Measurements from ENCODE around the gene AVPI1. TPM values are rescaled to one million over a fixed set of nuclear protein-coding genes. Genes with fewer than 3 reads are reported as not detected.

Gene AVPI1
- total and polyA plus RNA-seq, 10 of the 15 experiments (the other 5 are each of a cell fraction or from before 2014, with no cell fraction given) = 0.08 to 1.4 (median 0.84) TPM

DNA sequence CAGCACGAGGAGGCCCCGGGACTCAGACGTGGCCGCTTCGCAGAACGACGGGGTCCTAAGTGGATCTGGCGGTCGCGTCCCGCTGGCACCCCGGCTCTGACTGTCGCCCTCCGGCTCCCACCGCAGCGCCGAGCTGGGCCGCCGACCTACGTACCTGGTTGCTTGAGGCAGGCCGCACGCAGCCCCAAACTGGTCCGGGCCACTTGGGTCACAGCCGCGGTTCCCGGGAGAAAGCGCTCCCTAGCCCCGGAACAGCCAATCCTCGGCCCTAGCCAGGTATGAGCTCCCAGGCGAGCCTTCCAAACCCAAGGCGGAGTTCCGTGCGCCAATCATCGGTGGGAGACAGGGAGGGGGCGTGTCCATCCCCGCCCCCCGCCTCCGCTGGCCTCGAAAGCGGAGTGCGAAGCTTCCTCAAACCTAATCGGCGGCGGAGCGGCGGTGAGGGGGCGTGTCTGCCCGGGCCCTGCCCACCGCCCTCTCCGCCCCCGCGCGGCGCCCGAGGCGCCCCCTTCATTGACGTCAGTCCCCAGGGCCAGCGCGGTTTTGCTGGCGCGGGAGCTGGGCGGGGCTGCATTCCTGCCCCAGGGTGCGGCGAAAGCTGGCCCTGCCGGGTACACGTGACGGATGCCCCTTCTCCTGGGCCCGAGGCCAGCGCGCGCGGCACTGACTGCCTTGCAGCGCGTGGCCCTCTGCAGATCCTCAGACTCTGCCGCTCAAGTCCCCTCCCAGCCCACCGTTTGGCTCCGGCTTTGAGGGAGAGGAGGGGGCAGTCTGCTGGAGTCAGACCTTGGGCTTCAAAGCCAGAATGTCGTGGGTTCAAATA, at the start of gene AVPI1 (continued):
- TF ChIP-seq, protein P1, sequence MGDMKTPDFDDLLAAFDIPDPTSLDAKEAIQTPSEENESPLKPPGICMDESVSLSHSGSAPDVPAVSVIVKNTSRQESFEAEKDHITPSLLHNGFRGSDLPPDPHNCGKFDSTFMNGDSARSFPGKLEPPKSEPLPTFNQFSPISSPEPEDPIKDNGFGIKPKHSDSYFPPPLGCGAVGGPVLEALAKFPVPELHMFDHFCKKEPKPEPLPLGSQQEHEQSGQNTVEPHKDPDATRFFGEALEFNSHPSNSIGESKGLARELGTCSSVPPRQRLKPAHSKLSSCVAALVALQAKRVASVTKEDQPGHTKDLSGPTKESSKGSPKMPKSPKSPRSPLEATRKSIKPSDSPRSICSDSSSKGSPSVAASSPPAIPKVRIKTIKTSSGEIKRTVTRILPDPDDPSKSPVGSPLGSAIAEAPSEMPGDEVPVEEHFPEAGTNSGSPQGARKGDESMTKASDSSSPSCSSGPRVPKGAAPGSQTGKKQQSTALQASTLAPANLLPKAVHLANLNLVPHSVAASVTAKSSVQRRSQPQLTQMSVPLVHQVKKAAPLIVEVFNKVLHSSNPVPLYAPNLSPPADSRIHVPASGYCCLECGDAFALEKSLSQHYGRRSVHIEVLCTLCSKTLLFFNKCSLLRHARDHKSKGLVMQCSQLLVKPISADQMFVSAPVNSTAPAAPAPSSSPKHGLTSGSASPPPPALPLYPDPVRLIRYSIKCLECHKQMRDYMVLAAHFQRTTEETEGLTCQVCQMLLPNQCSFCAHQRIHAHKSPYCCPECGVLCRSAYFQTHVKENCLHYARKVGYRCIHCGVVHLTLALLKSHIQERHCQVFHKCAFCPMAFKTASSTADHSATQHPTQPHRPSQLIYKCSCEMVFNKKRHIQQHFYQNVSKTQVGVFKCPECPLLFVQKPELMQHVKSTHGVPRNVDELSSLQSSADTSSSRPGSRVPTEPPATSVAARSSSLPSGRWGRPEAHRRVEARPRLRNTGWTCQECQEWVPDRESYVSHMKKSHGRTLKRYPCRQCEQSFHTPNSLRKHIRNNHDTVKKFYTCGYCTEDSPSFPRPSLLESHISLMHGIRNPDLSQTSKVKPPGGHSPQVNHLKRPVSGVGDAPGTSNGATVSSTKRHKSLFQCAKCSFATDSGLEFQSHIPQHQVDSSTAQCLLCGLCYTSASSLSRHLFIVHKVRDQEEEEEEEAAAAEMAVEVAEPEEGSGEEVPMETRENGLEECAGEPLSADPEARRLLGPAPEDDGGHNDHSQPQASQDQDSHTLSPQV (IDR thresholded peaks at IDR 0.05) = no peak
- TF ChIP-seq ZNF274 (IDR thresholded peaks at IDR 0.05; ENCODE audit: insufficient read depth, insufficient read length) (no peak), EP300 (IDR thresholded peaks at IDR 0.05; ENCODE audit: borderline replicate concordance in 1 of 2, control insufficient read depth in 1 of 2, low read depth in 2 of 2, low read length in 2 of 2) (peak in 1 of 2 experiments; percentile 48; a peak in 3 of 4 replicates), JUND (IDR thresholded peaks at IDR 0.05; ENCODE audit: low read depth, low read length) (no peak), RAD21 (IDR thresholded peaks at IDR 0.05; ENCODE audit: insufficient read depth, low read depth, low read length) (no peak), BCL11A (IDR thresholded peaks at IDR 0.05; ENCODE audit: low read depth, low read length) (no peak), ZSCAN29 (IDR thresholded peaks at IDR 0.05) (no peak), SMC3 (IDR thresholded peaks at IDR 0.05; ENCODE audit: borderline replicate concordance, low read length) (no peak), STAT1 (conservative IDR thresholded peaks at IDR 0.05) (0 out of 2 replicates have a peak, but pooled peaks have one; percentile 12)
- TF ChIP-seq, protein P2, sequence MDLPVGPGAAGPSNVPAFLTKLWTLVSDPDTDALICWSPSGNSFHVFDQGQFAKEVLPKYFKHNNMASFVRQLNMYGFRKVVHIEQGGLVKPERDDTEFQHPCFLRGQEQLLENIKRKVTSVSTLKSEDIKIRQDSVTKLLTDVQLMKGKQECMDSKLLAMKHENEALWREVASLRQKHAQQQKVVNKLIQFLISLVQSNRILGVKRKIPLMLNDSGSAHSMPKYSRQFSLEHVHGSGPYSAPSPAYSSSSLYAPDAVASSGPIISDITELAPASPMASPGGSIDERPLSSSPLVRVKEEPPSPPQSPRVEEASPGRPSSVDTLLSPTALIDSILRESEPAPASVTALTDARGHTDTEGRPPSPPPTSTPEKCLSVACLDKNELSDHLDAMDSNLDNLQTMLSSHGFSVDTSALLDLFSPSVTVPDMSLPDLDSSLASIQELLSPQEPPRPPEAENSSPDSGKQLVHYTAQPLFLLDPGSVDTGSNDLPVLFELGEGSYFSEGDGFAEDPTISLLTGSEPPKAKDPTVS (IDR thresholded peaks at IDR 0.05; ENCODE audit: low read depth, low read length) = no peak
- TF ChIP-seq, protein P3, sequence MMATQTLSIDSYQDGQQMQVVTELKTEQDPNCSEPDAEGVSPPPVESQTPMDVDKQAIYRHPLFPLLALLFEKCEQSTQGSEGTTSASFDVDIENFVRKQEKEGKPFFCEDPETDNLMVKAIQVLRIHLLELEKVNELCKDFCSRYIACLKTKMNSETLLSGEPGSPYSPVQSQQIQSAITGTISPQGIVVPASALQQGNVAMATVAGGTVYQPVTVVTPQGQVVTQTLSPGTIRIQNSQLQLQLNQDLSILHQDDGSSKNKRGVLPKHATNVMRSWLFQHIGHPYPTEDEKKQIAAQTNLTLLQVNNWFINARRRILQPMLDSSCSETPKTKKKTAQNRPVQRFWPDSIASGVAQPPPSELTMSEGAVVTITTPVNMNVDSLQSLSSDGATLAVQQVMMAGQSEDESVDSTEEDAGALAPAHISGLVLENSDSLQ (IDR thresholded peaks at IDR 0.05) = peak; percentile 96
- TF ChIP-seq, protein P4, sequence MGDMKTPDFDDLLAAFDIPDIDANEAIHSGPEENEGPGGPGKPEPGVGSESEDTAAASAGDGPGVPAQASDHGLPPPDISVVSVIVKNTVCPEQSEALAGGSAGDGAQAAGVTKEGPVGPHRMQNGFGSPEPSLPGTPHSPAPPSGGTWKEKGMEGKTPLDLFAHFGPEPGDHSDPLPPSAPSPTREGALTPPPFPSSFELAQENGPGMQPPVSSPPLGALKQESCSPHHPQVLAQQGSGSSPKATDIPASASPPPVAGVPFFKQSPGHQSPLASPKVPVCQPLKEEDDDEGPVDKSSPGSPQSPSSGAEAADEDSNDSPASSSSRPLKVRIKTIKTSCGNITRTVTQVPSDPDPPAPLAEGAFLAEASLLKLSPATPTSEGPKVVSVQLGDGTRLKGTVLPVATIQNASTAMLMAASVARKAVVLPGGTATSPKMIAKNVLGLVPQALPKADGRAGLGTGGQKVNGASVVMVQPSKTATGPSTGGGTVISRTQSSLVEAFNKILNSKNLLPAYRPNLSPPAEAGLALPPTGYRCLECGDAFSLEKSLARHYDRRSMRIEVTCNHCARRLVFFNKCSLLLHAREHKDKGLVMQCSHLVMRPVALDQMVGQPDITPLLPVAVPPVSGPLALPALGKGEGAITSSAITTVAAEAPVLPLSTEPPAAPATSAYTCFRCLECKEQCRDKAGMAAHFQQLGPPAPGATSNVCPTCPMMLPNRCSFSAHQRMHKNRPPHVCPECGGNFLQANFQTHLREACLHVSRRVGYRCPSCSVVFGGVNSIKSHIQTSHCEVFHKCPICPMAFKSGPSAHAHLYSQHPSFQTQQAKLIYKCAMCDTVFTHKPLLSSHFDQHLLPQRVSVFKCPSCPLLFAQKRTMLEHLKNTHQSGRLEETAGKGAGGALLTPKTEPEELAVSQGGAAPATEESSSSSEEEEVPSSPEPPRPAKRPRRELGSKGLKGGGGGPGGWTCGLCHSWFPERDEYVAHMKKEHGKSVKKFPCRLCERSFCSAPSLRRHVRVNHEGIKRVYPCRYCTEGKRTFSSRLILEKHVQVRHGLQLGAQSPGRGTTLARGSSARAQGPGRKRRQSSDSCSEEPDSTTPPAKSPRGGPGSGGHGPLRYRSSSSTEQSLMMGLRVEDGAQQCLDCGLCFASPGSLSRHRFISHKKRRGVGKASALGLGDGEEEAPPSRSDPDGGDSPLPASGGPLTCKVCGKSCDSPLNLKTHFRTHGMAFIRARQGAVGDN (IDR thresholded peaks at IDR 0.05) = peak; percentile 82
- TF ChIP-seq, protein P5, sequence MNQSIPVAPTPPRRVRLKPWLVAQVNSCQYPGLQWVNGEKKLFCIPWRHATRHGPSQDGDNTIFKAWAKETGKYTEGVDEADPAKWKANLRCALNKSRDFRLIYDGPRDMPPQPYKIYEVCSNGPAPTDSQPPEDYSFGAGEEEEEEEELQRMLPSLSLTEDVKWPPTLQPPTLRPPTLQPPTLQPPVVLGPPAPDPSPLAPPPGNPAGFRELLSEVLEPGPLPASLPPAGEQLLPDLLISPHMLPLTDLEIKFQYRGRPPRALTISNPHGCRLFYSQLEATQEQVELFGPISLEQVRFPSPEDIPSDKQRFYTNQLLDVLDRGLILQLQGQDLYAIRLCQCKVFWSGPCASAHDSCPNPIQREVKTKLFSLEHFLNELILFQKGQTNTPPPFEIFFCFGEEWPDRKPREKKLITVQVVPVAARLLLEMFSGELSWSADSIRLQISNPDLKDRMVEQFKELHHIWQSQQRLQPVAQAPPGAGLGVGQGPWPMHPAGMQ (IDR thresholded peaks at IDR 0.05; ENCODE audit: borderline replicate concordance) = no peak
- TF ChIP-seq, protein P6, sequence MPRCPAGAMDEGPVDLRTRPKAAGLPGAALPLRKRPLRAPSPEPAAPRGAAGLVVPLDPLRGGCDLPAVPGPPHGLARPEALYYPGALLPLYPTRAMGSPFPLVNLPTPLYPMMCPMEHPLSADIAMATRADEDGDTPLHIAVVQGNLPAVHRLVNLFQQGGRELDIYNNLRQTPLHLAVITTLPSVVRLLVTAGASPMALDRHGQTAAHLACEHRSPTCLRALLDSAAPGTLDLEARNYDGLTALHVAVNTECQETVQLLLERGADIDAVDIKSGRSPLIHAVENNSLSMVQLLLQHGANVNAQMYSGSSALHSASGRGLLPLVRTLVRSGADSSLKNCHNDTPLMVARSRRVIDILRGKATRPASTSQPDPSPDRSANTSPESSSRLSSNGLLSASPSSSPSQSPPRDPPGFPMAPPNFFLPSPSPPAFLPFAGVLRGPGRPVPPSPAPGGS (IDR thresholded peaks at IDR 0.05; ENCODE audit: borderline replicate concordance, insufficient read depth, low read depth, low read length, poor library complexity, severe bottlenecking) = no peak
